Colonic mucosa (tissue), 4 donors: Measurements from ENCODE around the gene DEPDC1B. TPM values are rescaled to one million over a fixed set of nuclear protein-coding genes. Genes with fewer than 3 reads are reported as not detected.
"Not testable (repeated sequence)": the region's sequence is repeated elsewhere in the genome, so short reads cannot be mapped to it uniquely, and the experiment has no call there.

Experiments
- DNase-seq: peaks from one replicate; pipeline ENCODE4 v3.0.0-alpha.2; 2020
- H3K27ac ChIP-seq: fragments of 200-600 bp; one replicate; pipeline ENCODE4 v1.8.0; 2021
- H3K27me3 ChIP-seq: fragments of 200-600 bp; one replicate; pipeline ENCODE4 v1.8.0; 2021
- H3K36me3 ChIP-seq: fragments of 200-600 bp; one replicate; pipeline ENCODE4 v1.8.0; 2021
- H3K4me1 ChIP-seq: fragments of 200-600 bp; one replicate; pipeline ENCODE4 v1.8.0; 2021; ENCODE audit warnings: mild to moderate bottlenecking
- H3K4me3 ChIP-seq: fragments of 200-600 bp; one replicate; pipeline ENCODE4 v1.8.0; 2021
- H3K9ac ChIP-seq, 2 donors: one replicate each; pipeline ENCODE4 v1.7.0; 2013; ENCODE audit warnings: control low read depth in 2 of 2, low read depth in 2 of 2, low read length in 2 of 2
- H3K9me3 ChIP-seq: fragments of 200-600 bp; one replicate; pipeline ENCODE4 v1.8.0; 2021
- CTCF ChIP-seq: fragments of 200-600 bp; IDR thresholded peaks from one replicate; pipeline ENCODE4 v1.8.0; 2022; ENCODE audit warnings: antibody characterized with exemption, mild to moderate bottlenecking
- intact Hi-C: fragments of 100-400 bp; cut with DNase I; formaldehyde crosslinking; loops from one replicate; pipeline ENCODE4 v1.14.1; 2022
- total RNA-seq, 2 donors: library from RNA; stranded (reverse); fragmentation: NEBNext Ultra II Directional in 1 of 2; extraction: Animal tissue kit (Norgen Biotek cat#: 25700) in 1 of 2; gene quantifications; one replicate each; pipeline ENCODE4 v1.2.1, GENCODE V29; 2021
- donor health status: healthy.
- donor health status: DM: no; HTN: no; CAD: no.
- donor health status: DM: no; HTN: no; CAD: no.

DEPDC1B gene
- total RNA-seq, 2 donors from 2014 or later: 8.4 to 25.1 TPM

- no peak for DNase-seq
- intact Hi-C loops: no loop called here
- no peaks in the 10 kb centered on the region for H3K27me3 ChIP-seq
- no peak overlapping the region for H3K27ac ChIP-seq
- H3K36me3 ChIP-seq: no peaks in the 10 kb centered on the region
- H3K9me3 ChIP-seq: no peaks in the 10 kb centered on the region
- no peak overlapping the region for H3K4me3 ChIP-seq
- no peaks in the 10 kb centered on the region for H3K4me1 ChIP-seq
- H3K9ac ChIP-seq: no peak overlapping the region
- TF ChIP-seq CTCF: no peak
Measured at GRCh38 chr5:60590172-60590571, 109.8 kb downstream of the DEPDC1B start.

- DNase-seq, intact Hi-C loops, H3K36me3 ChIP-seq, H3K27me3 ChIP-seq, H3K9ac ChIP-seq, H3K4me3 ChIP-seq, H3K4me1 ChIP-seq, H3K9me3 ChIP-seq, H3K27ac ChIP-seq: not testable (repeated sequence)
Measured at GRCh38 chr5:60587312-60587711, 112.7 kb downstream of the DEPDC1B start.

GRCh38 chr5:60586307-60586901 lies 113.6 kb downstream of the DEPDC1B start:
- H3K9me3 ChIP-seq: no peaks in the 10 kb centered on the region
- no peaks in the 10 kb centered on the region for H3K36me3 ChIP-seq
- H3K4me1 ChIP-seq: no peaks in the 10 kb centered on the region
- H3K9ac ChIP-seq: no peak overlapping the region
- DNase-seq: no peak
- H3K27me3 ChIP-seq: no peaks in the 10 kb centered on the region
- intact Hi-C loops: no loop called here
- H3K27ac ChIP-seq: no peak overlapping the region
- no peak for TF ChIP-seq CTCF
- H3K4me3 ChIP-seq: no peak overlapping the region

- Histone ChIP-seq H3K27ac (no peak overlapping the region), H3K4me1 (no peaks in the 10 kb centered on the region), H3K9me3 (no peaks in the 10 kb centered on the region), H3K4me3 (no peak overlapping the region), H3K36me3 (no peaks in the 10 kb centered on the region), H3K9ac (no peak overlapping the region), H3K27me3 (no peaks in the 10 kb centered on the region)
- intact Hi-C loops: no loop called here
- TF ChIP-seq CTCF: no peak
- DNase-seq: no peak
Measured at GRCh38 chr5:60585618-60586017, 114.3 kb downstream of the DEPDC1B start.

GRCh38 chr5:60584304-60584703 lies 115.7 kb downstream of the DEPDC1B start:
- no peaks in the 10 kb centered on the region for H3K4me1 ChIP-seq
- H3K9me3 ChIP-seq: no peaks in the 10 kb centered on the region
- intact Hi-C loops: loop anchor here (5.0 kb wide), 1 partner anchor 772 kb away; no protein-coding TSS in a partner anchor
- H3K27me3 ChIP-seq: no peaks in the 10 kb centered on the region
- H3K4me3 ChIP-seq: no peak overlapping the region
- DNase-seq: no peak
- no peak overlapping the region for H3K27ac ChIP-seq
- no peak for TF ChIP-seq CTCF
- H3K36me3 ChIP-seq: no peaks in the 10 kb centered on the region
- no peak overlapping the region for H3K9ac ChIP-seq

- no peak for DNase-seq
- H3K4me1 ChIP-seq: no peaks in the 10 kb centered on the region
- no peak overlapping the region for H3K27ac ChIP-seq
- no peak for TF ChIP-seq CTCF
- H3K9me3 ChIP-seq: no peaks in the 10 kb centered on the region
- no peaks in the 10 kb centered on the region for H3K27me3 ChIP-seq
- no peak overlapping the region for H3K4me3 ChIP-seq
- H3K9ac ChIP-seq: no peak overlapping the region
- intact Hi-C loops: loop anchor here (5.0 kb wide), 1 partner anchor 771 kb away; no protein-coding TSS in a partner anchor
- no peaks in the 10 kb centered on the region for H3K36me3 ChIP-seq
Measured at GRCh38 chr5:60583616-60584015, 116.3 kb downstream of the DEPDC1B start.
